ENCODE results near the gene SH3YL1.

DNA sequence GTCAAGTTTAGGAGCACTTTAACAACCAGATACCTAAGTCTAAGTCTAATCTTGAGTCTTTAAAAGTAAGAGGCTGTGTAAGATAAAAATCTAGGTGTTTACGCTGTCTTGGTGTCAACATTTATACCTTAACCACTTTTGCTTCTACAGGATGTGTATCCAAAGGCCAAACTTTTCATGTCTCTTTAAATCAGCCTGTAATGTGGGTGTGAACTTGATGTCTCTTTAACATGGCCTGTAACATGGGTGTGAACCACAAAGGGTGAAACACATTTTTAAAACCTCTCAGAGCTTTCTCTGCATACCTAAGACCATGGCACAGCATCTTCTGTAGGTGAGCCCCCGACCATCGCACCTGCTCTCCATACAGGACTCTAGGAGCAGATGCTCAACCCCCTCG lies 40.4 kb downstream of the SH3YL1 start:
- no peak for TF ChIP-seq EZH2 (IDR thresholded peaks at IDR 0.05)
- no peak for TF ChIP-seq POLR2AphosphoS5 (IDR thresholded peaks at IDR 0.05; ENCODE audit: borderline replicate concordance, low read depth, low read length)
- no peak for TF ChIP-seq FOXP2 (optimal IDR thresholded peaks at IDR 0.05; ENCODE audit: control extremely low read depth, extremely low read length, insufficient read depth)
